RWPE2 (cell line): ENCODE results near the gene BRMS1.

Experiments
- ATAC-seq: fragments of 200-7000 bp; cut with Tn5 transposase; 3 replicates; pipeline ENCODE4 v1.9.1; 2021; ENCODE audit warnings: low read depth
- DNase-seq: peaks from one replicate; pipeline ENCODE4 v3.0.0-alpha.2; 2020; ENCODE audit warnings: low spot score
- H3K27ac ChIP-seq: fragments of 450-650 bp; 2 replicates; pipeline ENCODE4 v1.5.1; 2017; ENCODE audit warnings: mild to moderate bottlenecking; ENCODE audit not compliant: poor library complexity, severe bottlenecking
- H3K27me3 ChIP-seq: fragments of 250-450 bp; sonication (Bioruptor Pico); 2 replicates; pipeline ENCODE4 v1.5.1; 2021; ENCODE audit warnings: mild to moderate bottlenecking, moderate library complexity; ENCODE audit not compliant: insufficient read depth, poor library complexity, severe bottlenecking
- H3K36me3 ChIP-seq: fragments of 250-450 bp; sonication (Bioruptor Pico); 2 replicates; pipeline ENCODE4 v1.5.1; 2020; ENCODE audit warnings: low read depth, mild to moderate bottlenecking, moderate library complexity
- H3K4me1 ChIP-seq: fragments of 250-450 bp; sonication (Bioruptor Pico); 2 replicates; pipeline ENCODE4 v1.5.1; 2021; ENCODE audit warnings: mild to moderate bottlenecking, moderate library complexity; ENCODE audit not compliant: insufficient read depth, poor library complexity, severe bottlenecking
- H3K4me3 ChIP-seq: fragments of 250-450 bp; sonication (Bioruptor Pico); 2 replicates; pipeline ENCODE4 v1.5.1; 2021; ENCODE audit warnings: mild to moderate bottlenecking, moderate library complexity; ENCODE audit not compliant: severe bottlenecking
- H3K9me3 ChIP-seq: fragments of 250-450 bp; sonication (Bioruptor Pico); 2 replicates; pipeline ENCODE4 v1.5.1; 2021; ENCODE audit warnings: mild to moderate bottlenecking, moderate library complexity; ENCODE audit not compliant: severe bottlenecking
- CTCF ChIP-seq: fragments of 450-650 bp; IDR thresholded peaks from one replicate; pipeline ENCODE4 v1.5.1; 2017; ENCODE audit warnings: mild to moderate bottlenecking, moderate library complexity; ENCODE audit not compliant: poor library complexity, severe bottlenecking

The BRMS1 gene

GRCh38 chr11:66371627-66372415 is 26.9 kb upstream of the BRMS1 start, which contains the start of gene SLC29A2:
SLC29A2 (minus strand) TSS chr11:66371760; CDS start chr11:66371591, 169 bp downstream.
- Histone ChIP-seq H3K4me1 (peaks cover 12% of the 10 kb centered on the region), H3K36me3 (peaks cover 14% of the 10 kb centered on the region), H3K27ac (peak within 1 kb of the TSS; percentile 60), H3K27me3 (no peaks in the 10 kb centered on the region), H3K9me3 (no peaks in the 10 kb centered on the region), H3K4me3 (peak within 1 kb of the TSS; percentile 73)
- TF ChIP-seq CTCF: no peak
- peak; percentile 75 for ATAC-seq
- peak; percentile 94 for DNase-seq

- no peak for TF ChIP-seq CTCF
- Histone ChIP-seq H3K36me3 (peaks cover 20% of the 10 kb centered on the region), H3K27me3 (no peaks in the 10 kb centered on the region), H3K9me3 (no peaks in the 10 kb centered on the region), H3K27ac (no peak overlapping the region), H3K4me1 (peaks cover 12% of the 10 kb centered on the region), H3K4me3 (no peak overlapping the region)
- ATAC-seq (no peak), DNase-seq (no peak)
Measured at GRCh38 chr11:66369073-66369894, 24.4 kb upstream of the BRMS1 start.

- no peaks in the 10 kb centered on the region for H3K9me3 ChIP-seq
- H3K4me3 ChIP-seq: no peak overlapping the region
- no peak for TF ChIP-seq CTCF
- ATAC-seq (no peak), DNase-seq (no peak)
- H3K27me3 ChIP-seq: no peaks in the 10 kb centered on the region
- peaks cover 20% of the 10 kb centered on the region for H3K36me3 ChIP-seq
- peaks cover 11% of the 10 kb centered on the region for H3K4me1 ChIP-seq
- no peak overlapping the region for H3K27ac ChIP-seq
Measured at GRCh38 chr11:66368484-66368883, 23.6 kb upstream of the BRMS1 start.

- no peak for TF ChIP-seq CTCF
- no peaks in the 10 kb centered on the region for H3K9me3 ChIP-seq
- H3K27ac ChIP-seq: no peak overlapping the region
- H3K27me3 ChIP-seq: no peaks in the 10 kb centered on the region
- ATAC-seq (no peak), DNase-seq (no peak)
- H3K36me3 ChIP-seq: peaks cover 25% of the 10 kb centered on the region
- peaks cover 4% of the 10 kb centered on the region for H3K4me1 ChIP-seq
- H3K4me3 ChIP-seq: no peak overlapping the region
Measured at GRCh38 chr11:66367561-66368312, 22.8 kb upstream of the BRMS1 start.
